Loucy (cell line): ENCODE results near the gene CPT2.

Source experiments
- H2AFZ ChIP-seq: fragments of 200-600 bp; sonication (generic); 2 replicates; pipeline ENCODE4 v1.6.0; 2016; ENCODE audit warnings: antibody characterized with exemption, mild to moderate bottlenecking, low read length, moderate library complexity
- H3F3A ChIP-seq: fragments of 200-600 bp; 2 replicates; pipeline ENCODE4 v1.6.0; 2016; ENCODE audit warnings: antibody characterized with exemption, low read depth, mild to moderate bottlenecking
- H3K27me3 ChIP-seq: fragments of 200-600 bp; sonication (generic); 2 replicates; pipeline ENCODE4 v1.6.1; 2014; ENCODE audit warnings: low read length, mild to moderate bottlenecking; ENCODE audit not compliant: insufficient read depth, poor library complexity, severe bottlenecking
- H3K36me3 ChIP-seq: fragments of 200-600 bp; sonication (generic); 2 replicates; pipeline ENCODE4 v1.6.1; 2016; ENCODE audit warnings: low read length; ENCODE audit not compliant: insufficient read depth
- H3K4me1 ChIP-seq: fragments of 200-600 bp; sonication (generic); 2 replicates; pipeline ENCODE4 v1.5.1; 2014; ENCODE audit warnings: low read length, mild to moderate bottlenecking; ENCODE audit not compliant: insufficient read depth, poor library complexity, severe bottlenecking
- H3K4me2 ChIP-seq: fragments of 200-600 bp; sonication (generic); 2 replicates; pipeline ENCODE4 v1.6.0; 2014; ENCODE audit warnings: antibody characterized with exemption, low read length, low read depth, mild to moderate bottlenecking; ENCODE audit not compliant: poor library complexity, severe bottlenecking
- H3K4me3 ChIP-seq: fragments of 200-600 bp; sonication (generic); 2 replicates; pipeline ENCODE4 v1.5.1; 2014; ENCODE audit warnings: low read length, mild to moderate bottlenecking, mixed read lengths; ENCODE audit not compliant: poor library complexity, severe bottlenecking
- H3K79me2 ChIP-seq: fragments of 200-600 bp; sonication (generic); 2 replicates; pipeline ENCODE4 v1.6.1; 2014; ENCODE audit warnings: low read length; ENCODE audit not compliant: insufficient read depth
- H3K9ac ChIP-seq: fragments of 200-600 bp; sonication (generic); 2 replicates; pipeline ENCODE4 v1.6.0; 2014; ENCODE audit warnings: mild to moderate bottlenecking, low read depth, low read length, moderate library complexity; ENCODE audit not compliant: poor library complexity, severe bottlenecking
- H3K9me2 ChIP-seq: fragments of 200-600 bp; sonication (generic); replicated peaks from 2 replicates; pipeline ENCODE4 v1.6.1; 2016; ENCODE audit warnings: low read depth, low read length, mixed read lengths
- H3K9me3 ChIP-seq: fragments of 200-600 bp; sonication (generic); 2 replicates; pipeline ENCODE4 v1.6.1; 2014; ENCODE audit warnings: mild to moderate bottlenecking, antibody characterized with exemption, low read length, low read depth; ENCODE audit not compliant: insufficient read depth
- H4K20me1 ChIP-seq: fragments of 200-600 bp; sonication (generic); 2 replicates; pipeline ENCODE4 v1.6.0; 2014; ENCODE audit warnings: antibody characterized with exemption, low read length, mild to moderate bottlenecking; ENCODE audit not compliant: insufficient read depth, poor library complexity, severe bottlenecking
- EZH2phosphoT487 ChIP-seq: fragments of 200-600 bp; IDR thresholded peaks from 2 replicates; pipeline ENCODE4 v1.6.1; 2018; ENCODE audit warnings: antibody characterized with exemption, mild to moderate bottlenecking, moderate library complexity, borderline replicate concordance
- TF ChIP-seq, protein P1 (sequence below): fragments of 200-600 bp; sonication (generic); conservative IDR thresholded peaks from 2 replicates; pipeline ENCODE4 v1.5.1; 2014; ENCODE audit warnings: mild to moderate bottlenecking, antibody characterized with exemption, low read length

The CPT2 gene

DNA sequence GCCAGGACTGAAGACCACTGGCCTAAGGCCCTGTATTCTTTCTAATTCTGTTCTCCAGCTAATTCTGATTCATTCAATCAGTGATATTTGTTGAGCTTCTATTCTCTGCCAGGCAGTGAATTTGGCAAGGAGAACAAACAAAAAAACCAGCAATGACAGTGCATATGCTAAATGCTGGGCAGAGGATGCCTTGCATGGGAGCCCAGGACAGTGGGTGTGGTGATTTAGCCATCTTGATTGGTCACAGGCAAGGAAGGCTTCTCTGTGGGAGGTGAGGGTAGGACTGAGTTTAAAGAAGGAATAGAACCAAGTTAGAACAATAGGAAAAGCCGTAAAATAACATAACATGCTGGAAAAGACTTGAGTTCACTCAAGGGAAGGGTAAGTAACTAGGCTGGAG lies 9.2 kb upstream of the CPT2 start:
- Histone ChIP-seq H3K4me2 (no peak overlapping the region), H3K4me3 (no peak overlapping the region), H3K4me1 (no peaks in the 10 kb centered on the region), H4K20me1 (no peaks in the 10 kb centered on the region), H3F3A (no peaks in the 10 kb centered on the region), H3K79me2 (no peaks in the 10 kb centered on the region), H3K9me3 (no peaks in the 10 kb centered on the region), H3K27me3 (no peaks in the 10 kb centered on the region), H3K9me2 (no peaks in the 10 kb centered on the region), H3K9ac (no peak overlapping the region), H2AFZ (no peak overlapping the region; the same call in 1 of the 2 replicates), H3K36me3 (no peaks in the 10 kb centered on the region)
- no peak for TF ChIP-seq EZH2phosphoT487
- TF ChIP-seq, protein P1, sequence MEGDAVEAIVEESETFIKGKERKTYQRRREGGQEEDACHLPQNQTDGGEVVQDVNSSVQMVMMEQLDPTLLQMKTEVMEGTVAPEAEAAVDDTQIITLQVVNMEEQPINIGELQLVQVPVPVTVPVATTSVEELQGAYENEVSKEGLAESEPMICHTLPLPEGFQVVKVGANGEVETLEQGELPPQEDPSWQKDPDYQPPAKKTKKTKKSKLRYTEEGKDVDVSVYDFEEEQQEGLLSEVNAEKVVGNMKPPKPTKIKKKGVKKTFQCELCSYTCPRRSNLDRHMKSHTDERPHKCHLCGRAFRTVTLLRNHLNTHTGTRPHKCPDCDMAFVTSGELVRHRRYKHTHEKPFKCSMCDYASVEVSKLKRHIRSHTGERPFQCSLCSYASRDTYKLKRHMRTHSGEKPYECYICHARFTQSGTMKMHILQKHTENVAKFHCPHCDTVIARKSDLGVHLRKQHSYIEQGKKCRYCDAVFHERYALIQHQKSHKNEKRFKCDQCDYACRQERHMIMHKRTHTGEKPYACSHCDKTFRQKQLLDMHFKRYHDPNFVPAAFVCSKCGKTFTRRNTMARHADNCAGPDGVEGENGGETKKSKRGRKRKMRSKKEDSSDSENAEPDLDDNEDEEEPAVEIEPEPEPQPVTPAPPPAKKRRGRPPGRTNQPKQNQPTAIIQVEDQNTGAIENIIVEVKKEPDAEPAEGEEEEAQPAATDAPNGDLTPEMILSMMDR, result no peak

DNA sequence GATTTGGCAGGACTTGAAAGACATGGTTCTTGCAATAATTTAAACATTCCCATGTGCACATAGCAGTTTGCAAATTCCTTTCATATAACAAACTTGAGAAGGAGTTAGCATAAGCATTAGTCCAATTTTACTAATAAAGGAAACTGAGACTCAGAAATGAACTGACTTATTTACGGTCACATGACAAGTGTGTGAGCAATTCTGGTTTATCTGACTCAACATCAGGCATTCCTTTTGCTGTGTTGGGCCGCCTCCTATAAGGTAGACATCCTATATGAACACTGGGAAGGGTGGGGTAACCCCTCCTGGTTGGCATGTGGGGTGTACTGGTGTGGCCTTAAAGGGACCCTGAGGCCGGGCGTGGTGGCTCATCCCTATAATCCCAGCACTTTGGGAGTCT lies 8.5 kb upstream of the CPT2 start:
- Histone ChIP-seq H2AFZ (no peak overlapping the region), H4K20me1 (no peaks in the 10 kb centered on the region), H3K9ac (no peak overlapping the region)

DNA sequence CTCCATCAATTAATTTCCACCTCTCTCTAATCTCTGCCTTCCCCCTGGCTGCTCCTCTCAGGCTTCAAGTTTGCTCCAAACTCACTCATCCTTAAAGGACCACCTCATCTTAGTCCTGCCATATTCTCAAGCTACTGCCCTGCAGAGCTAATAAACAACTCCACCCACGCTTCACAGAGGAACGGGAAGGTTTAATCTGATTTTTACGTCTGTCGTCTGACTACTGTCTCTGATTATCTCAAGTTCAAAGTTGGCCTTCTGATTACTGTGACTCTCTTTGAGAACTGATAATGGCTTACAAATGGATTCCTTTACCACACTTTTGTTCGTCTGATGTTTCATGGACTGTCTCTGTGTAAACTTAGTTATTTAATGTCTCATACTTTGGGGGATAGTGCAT lies 7.6 kb upstream of the CPT2 start:
- no peaks in the 10 kb centered on the region for H3K27me3 ChIP-seq
- H4K20me1 ChIP-seq, result no peaks in the 10 kb centered on the region
- no peaks in the 10 kb centered on the region for H3F3A ChIP-seq
- H3K9me2 ChIP-seq, result no peaks in the 10 kb centered on the region
- no peaks in the 10 kb centered on the region for H3K4me1 ChIP-seq
- no peak overlapping the region for H3K4me3 ChIP-seq
- H3K9ac ChIP-seq, result no peak overlapping the region
- H3K9me3 ChIP-seq, result no peaks in the 10 kb centered on the region
- H3K79me2 ChIP-seq, result no peaks in the 10 kb centered on the region
- no peaks in the 10 kb centered on the region for H3K36me3 ChIP-seq
- TF ChIP-seq, protein P1, result no peak
- TF ChIP-seq EZH2phosphoT487, result no peak
- no peak overlapping the region for H3K4me2 ChIP-seq
- H2AFZ ChIP-seq, result no peak overlapping the region

More for the DNA sequence above, 8.5 kb upstream of the CPT2 start:
- Histone ChIP-seq H3K4me2 (no peak overlapping the region), H3K9me3 (no peaks in the 10 kb centered on the region), H3F3A (no peaks in the 10 kb centered on the region), H3K27me3 (no peaks in the 10 kb centered on the region), H3K9me2 (no peaks in the 10 kb centered on the region), H3K79me2 (no peaks in the 10 kb centered on the region), H3K4me3 (no peak overlapping the region), H3K4me1 (no peaks in the 10 kb centered on the region), H3K36me3 (no peaks in the 10 kb centered on the region)
- TF ChIP-seq, protein P1, result no peak
- TF ChIP-seq EZH2phosphoT487, result no peak
